WTC11 (cell line): ENCODE measurements around the gene RAB13. TPM values are rescaled to one million over a fixed set of nuclear protein-coding genes. Genes with fewer than 3 reads are reported as not detected.

Source experiments
- ATF6 ChIP-seq: sonication (generic); formaldehyde crosslinking; IDR thresholded peaks from 2 replicates; pipeline ENCODE4 v1.8.1; 2023; ENCODE audit warnings: mild to moderate bottlenecking, missing genetic modification reagents
- CBFB ChIP-seq: sonication (generic); formaldehyde crosslinking; IDR thresholded peaks from 2 replicates; pipeline ENCODE4 v1.8.1; 2022; ENCODE audit warnings: mild to moderate bottlenecking, low read depth, missing genetic modification reagents
- CREM ChIP-seq: sonication (generic); formaldehyde crosslinking; IDR thresholded peaks from 2 replicates; pipeline ENCODE4 v1.8.1; 2022; ENCODE audit warnings: mild to moderate bottlenecking, missing genetic modification reagents, moderate library complexity
- ELF4 ChIP-seq: sonication (generic); formaldehyde crosslinking; IDR thresholded peaks from 2 replicates; pipeline ENCODE4 v1.8.1; 2022; ENCODE audit warnings: low read depth, mild to moderate bottlenecking, moderate library complexity, missing genetic modification reagents
- FOXJ3 ChIP-seq: sonication (generic); formaldehyde crosslinking; IDR thresholded peaks from 2 replicates; pipeline ENCODE4 v1.9.0; 2021; ENCODE audit warnings: missing genetic modification reagents, mild to moderate bottlenecking, borderline replicate concordance
- FOXP1 ChIP-seq: sonication (generic); formaldehyde crosslinking; IDR thresholded peaks from 2 replicates; pipeline ENCODE4 v1.8.0; 2022; ENCODE audit warnings: missing genetic modification reagents, mild to moderate bottlenecking, moderate library complexity, borderline replicate concordance
- HMGXB4 ChIP-seq: sonication (generic); formaldehyde crosslinking; IDR thresholded peaks from 2 replicates; pipeline ENCODE4 v1.8.1; 2023; ENCODE audit warnings: mild to moderate bottlenecking, moderate library complexity, missing genetic modification reagents
- JAZF1 ChIP-seq: fragments of 250-450 bp; sonication (Bioruptor Pico); IDR thresholded peaks from 2 replicates; pipeline ENCODE4 v1.9.0; 2021; ENCODE audit warnings: moderate library complexity, mild to moderate bottlenecking, inconsistent platforms
- MAX ChIP-seq: sonication (generic); formaldehyde crosslinking; IDR thresholded peaks from 2 replicates; pipeline ENCODE4 v1.8.0; 2022; ENCODE audit warnings: mild to moderate bottlenecking, missing genetic modification reagents
- MXD4 ChIP-seq: fragments of 250-450 bp; sonication (Bioruptor Pico); IDR thresholded peaks from 2 replicates; pipeline ENCODE4 v1.8.0; 2021; ENCODE audit warnings: mild to moderate bottlenecking, moderate library complexity, borderline replicate concordance
- MYBL2 ChIP-seq: sonication (generic); formaldehyde crosslinking; IDR thresholded peaks from 2 replicates; pipeline ENCODE4 v1.8.1; 2023; ENCODE audit warnings: mild to moderate bottlenecking, moderate library complexity, missing genetic modification reagents
- OVOL2 ChIP-seq: fragments of 250-450 bp; sonication (Bioruptor Pico); IDR thresholded peaks from 2 replicates; pipeline ENCODE4 v1.9.0; 2021; ENCODE audit warnings: mild to moderate bottlenecking, borderline replicate concordance
- PRRX2 ChIP-seq: fragments of 250-450 bp; sonication (Bioruptor Pico); IDR thresholded peaks from 2 replicates; pipeline ENCODE4 v1.8.0; 2021; ENCODE audit warnings: mild to moderate bottlenecking
- RELA ChIP-seq: sonication (generic); formaldehyde crosslinking; IDR thresholded peaks from 2 replicates; pipeline ENCODE4 v1.8.1; 2022; ENCODE audit warnings: missing genetic modification reagents, mild to moderate bottlenecking, borderline replicate concordance
- SMAD3 ChIP-seq: sonication (generic); formaldehyde crosslinking; IDR thresholded peaks from 2 replicates; pipeline ENCODE4 v1.8.0; 2022; ENCODE audit warnings: missing genetic modification reagents, mild to moderate bottlenecking, borderline replicate concordance
- SP1 ChIP-seq: sonication (generic); formaldehyde crosslinking; conservative IDR thresholded peaks from 2 replicates; pipeline ENCODE4 v1.8.1; 2022; ENCODE audit warnings: missing genetic modification reagents
- STAT6 ChIP-seq: sonication (generic); formaldehyde crosslinking; conservative IDR thresholded peaks from 2 replicates; pipeline ENCODE4 v1.8.1; 2023; ENCODE audit warnings: mild to moderate bottlenecking, low read depth, missing genetic modification reagents, moderate library complexity
- TEAD1 ChIP-seq: sonication (generic); formaldehyde crosslinking; IDR thresholded peaks from 2 replicates; pipeline ENCODE4 v1.8.0; 2022; ENCODE audit warnings: mild to moderate bottlenecking, missing genetic modification reagents
- USF2 ChIP-seq: sonication (generic); formaldehyde crosslinking; IDR thresholded peaks from 2 replicates; pipeline ENCODE4 v1.8.1; 2023; ENCODE audit warnings: mild to moderate bottlenecking, missing genetic modification reagents, moderate library complexity
- ZMAT4 ChIP-seq: fragments of 250-450 bp; sonication (Bioruptor Pico); IDR thresholded peaks from 2 replicates; pipeline ENCODE4 v1.9.0; 2021; ENCODE audit warnings: mild to moderate bottlenecking
- ZNF416 ChIP-seq: fragments of 250-450 bp; sonication (Bioruptor Pico); IDR thresholded peaks from 2 replicates; pipeline ENCODE4 v1.9.0; 2021; ENCODE audit warnings: mild to moderate bottlenecking, inconsistent platforms
- ZNF512 ChIP-seq: sonication (generic); formaldehyde crosslinking; IDR thresholded peaks from 2 replicates; pipeline ENCODE4 v1.8.1; 2022; ENCODE audit warnings: missing genetic modification reagents, borderline replicate concordance
- ZNF532 ChIP-seq: fragments of 250-450 bp; sonication (Bioruptor Pico); IDR thresholded peaks from 2 replicates; pipeline ENCODE4 v1.9.0; 2021; ENCODE audit warnings: mild to moderate bottlenecking, borderline replicate concordance
- total RNA-seq: library from RNA; stranded (reverse); gene quantifications from 3 replicates; pipeline ENCODE4 v1.2.3, GENCODE V29; 2021

RAB13 gene
- total RNA-seq, 1 experiment from 2014 or later = 126 TPM

GRCh38 chr1:153967107-153967999 is 18.8 kb downstream of the RAB13 start, which contains the start of gene CREB3L4 (continued):
- TF ChIP-seq JAZF1 (CRISPR knock-in tag) (no peak), SMAD3 (CRISPR knock-in tag) (peak; percentile 62; the same call in 1 of the 2 replicates), CBFB (CRISPR knock-in tag) (peak; percentile 81; the same call in 1 of the 2 replicates), TEAD1 (peak; percentile 80; the same call in 1 of the 2 replicates), ZNF512 (CRISPR knock-in tag) (no peak), ATF6 (CRISPR knock-in tag) (no peak), USF2 (CRISPR knock-in tag) (peak; percentile 98), ZMAT4 (CRISPR knock-in tag) (no peak), ZNF416 (CRISPR knock-in tag) (no peak), OVOL2 (CRISPR knock-in tag) (no peak), SP1 (CRISPR knock-in tag) (peak; percentile 73), CREM (CRISPR knock-in tag) (0 out of 2 replicates have a peak, but pooled peaks have one; percentile 57), ELF4 (no peak), FOXP1 (CRISPR knock-in tag) (peak; percentile 85), MXD4 (CRISPR knock-in tag) (no peak), ZNF532 (CRISPR knock-in tag) (0 out of 2 replicates have a peak, but pooled peaks have one; percentile 69), MYBL2 (peak; percentile 91), HMGXB4 (CRISPR knock-in tag) (peak; percentile 72; the same call in 1 of the 2 replicates), RELA (CRISPR knock-in tag) (peak; percentile 69; the same call in 1 of the 2 replicates), PRRX2 (CRISPR knock-in tag) (no peak), STAT6 (CRISPR knock-in tag) (no peak), FOXJ3 (no peak), MAX (CRISPR knock-in tag) (peak; percentile 92; the same call in 1 of the 2 replicates)
